Testis (tissue), 3 donors: ENCODE results near the gene CLEC20A. TPM values are rescaled to one million over a fixed set of nuclear protein-coding genes. Genes with fewer than 3 reads are reported as not detected.

ENCODE experiments used
- DNase-seq: peaks from one replicate; pipeline ENCODE4 v3.0.0-alpha.2; 2019
- H3K27ac ChIP-seq, 2 donors: fragments of 200-600 bp; sonication (generic); one replicate each; pipeline ENCODE4 v1.5.1; 2019
- H3K27me3 ChIP-seq: fragments of 200-600 bp; sonication (generic); one replicate; pipeline ENCODE4 v1.5.1; 2019
- H3K36me3 ChIP-seq: fragments of 200-600 bp; sonication (generic); one replicate; pipeline ENCODE4 v1.5.1; 2017; ENCODE audit warnings: low read depth; ENCODE audit errors: missing control alignments
- H3K4me1 ChIP-seq: fragments of 200-600 bp; sonication (generic); one replicate; pipeline ENCODE4 v1.5.1; 2019
- H3K4me3 ChIP-seq, 2 donors: fragments of 200-600 bp; sonication (generic); one replicate each; pipeline ENCODE4 v1.5.1; 2017 to 2019
- H3K9me3 ChIP-seq: fragments of 200-600 bp; sonication (generic); one replicate; pipeline ENCODE4 v1.5.1; 2017
- POLR2A ChIP-seq: fragments of 450-650 bp; IDR thresholded peaks from one replicate; pipeline ENCODE4 v1.6.1; 2017; ENCODE audit warnings: antibody characterized with exemption, mild to moderate bottlenecking, moderate library complexity
- WGBS, 2 donors: methylation state at CpG; one replicate each; pipeline ENCODE4 v1.1.5; 2018; 5-methylcytosine and 5-hydroxymethylcytosine counted together
- intact Hi-C: fragments of 100-400 bp; cut with DNase I; formaldehyde crosslinking; loops from one replicate; pipeline ENCODE4 v1.15.1; 2023; ENCODE audit warnings: low total_unique reads
- polyA plus RNA-seq: library from polyadenylated mRNA; stranded (reverse); fragments of 350-450 nt; fragmentation: Illumina TruSeq; extraction: RNeasy Lipid Tissue Mini Kit (QIAGEN cat#74804); gene quantifications from one replicate; pipeline ENCODE4 v1.2.3, GENCODE V29; 2014; ENCODE audit warnings: low read depth, low replicate concordance; ENCODE audit not compliant: insufficient read depth
- total RNA-seq, 2 donors: library from RNA; depleted of rRNA; stranded (reverse); fragments of >200 nt; gene quantifications; one replicate each; pipeline ENCODE4 v1.2.3, GENCODE V29; 2016
- TF ChIP-seq, protein P1 (sequence below), 3 experiments: fragments of 450-650 bp in 2 of 3; fragments of 200-600 bp in 1 of 3; sonication (generic) in 1 of 3; IDR thresholded peaks; one replicate each; pipeline ENCODE4 v1.5.1; 2016 to 2019; ENCODE audit warnings: antibody characterized with exemption in 3 of 3, mild to moderate bottlenecking in 2 of 3, moderate library complexity in 1 of 3

CLEC20A gene
- total and polyA plus RNA-seq, 3 donors from 2014 or later: 1.1 to 7.5 (median 6.1) TPM

DNA sequence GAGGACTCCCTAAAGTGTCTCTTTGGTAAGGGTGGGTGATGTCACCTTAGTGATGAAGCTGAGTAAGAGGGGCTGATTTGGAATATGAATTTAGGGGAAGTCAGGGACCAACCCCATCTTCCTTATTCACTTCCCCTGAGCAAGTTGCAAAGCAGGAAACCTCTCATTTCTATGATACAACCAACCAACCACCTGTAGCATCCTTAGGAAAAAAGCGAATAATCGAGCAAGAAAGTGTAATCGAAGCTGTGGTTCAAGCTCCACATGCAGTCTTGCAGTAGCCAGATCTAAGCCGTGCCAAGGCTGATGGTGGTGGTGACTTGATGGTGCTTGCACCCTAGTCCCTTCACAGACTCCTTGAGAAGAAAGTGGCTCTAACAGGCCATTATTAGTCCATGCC, 19.3 kb upstream of the CLEC20A start:
- 97 to 98% methylated on average over 4 of the region's 4 CpGs for WGBS, 2 donors
- TF ChIP-seq POLR2A: no peak
- TF ChIP-seq, protein P1, sequence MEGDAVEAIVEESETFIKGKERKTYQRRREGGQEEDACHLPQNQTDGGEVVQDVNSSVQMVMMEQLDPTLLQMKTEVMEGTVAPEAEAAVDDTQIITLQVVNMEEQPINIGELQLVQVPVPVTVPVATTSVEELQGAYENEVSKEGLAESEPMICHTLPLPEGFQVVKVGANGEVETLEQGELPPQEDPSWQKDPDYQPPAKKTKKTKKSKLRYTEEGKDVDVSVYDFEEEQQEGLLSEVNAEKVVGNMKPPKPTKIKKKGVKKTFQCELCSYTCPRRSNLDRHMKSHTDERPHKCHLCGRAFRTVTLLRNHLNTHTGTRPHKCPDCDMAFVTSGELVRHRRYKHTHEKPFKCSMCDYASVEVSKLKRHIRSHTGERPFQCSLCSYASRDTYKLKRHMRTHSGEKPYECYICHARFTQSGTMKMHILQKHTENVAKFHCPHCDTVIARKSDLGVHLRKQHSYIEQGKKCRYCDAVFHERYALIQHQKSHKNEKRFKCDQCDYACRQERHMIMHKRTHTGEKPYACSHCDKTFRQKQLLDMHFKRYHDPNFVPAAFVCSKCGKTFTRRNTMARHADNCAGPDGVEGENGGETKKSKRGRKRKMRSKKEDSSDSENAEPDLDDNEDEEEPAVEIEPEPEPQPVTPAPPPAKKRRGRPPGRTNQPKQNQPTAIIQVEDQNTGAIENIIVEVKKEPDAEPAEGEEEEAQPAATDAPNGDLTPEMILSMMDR (IDR thresholded peaks at IDR 0.05): no peak
- Histone ChIP-seq H3K9me3 (no peaks in the 10 kb centered on the region), H3K36me3 (no peaks in the 10 kb centered on the region), H3K4me3 (no peak overlapping the region), H3K4me1 (no peaks in the 10 kb centered on the region), H3K27ac (no peak overlapping the region), H3K27me3 (no peaks in the 10 kb centered on the region)
- intact Hi-C loops: no loop called here
- no peak for DNase-seq

- no peak for DNase-seq
- Histone ChIP-seq H3K4me3 (no peak overlapping the region), H3K27ac (no peak overlapping the region), H3K27me3 (no peaks in the 10 kb centered on the region), H3K4me1 (peaks cover 3% of the 10 kb centered on the region), H3K36me3 (no peaks in the 10 kb centered on the region), H3K9me3 (no peaks in the 10 kb centered on the region)
- TF ChIP-seq POLR2A: no peak
- 70 to 74% methylated on average over 7 to 14 of the region's 14 CpGs for WGBS, 2 donors
- intact Hi-C loops: no loop called here
Observed at GRCh38 chr1:178513278-178513983, 16.7 kb upstream of the CLEC20A start.

GRCh38 chr1:178512566-178513277, 16.0 kb upstream of the CLEC20A start, which contains the start of gene TEX35:
TSS of gene TEX35 (plus strand) at chr1:178513109. CDS start at chr1:178513189, 80 bp downstream.
- DNase-seq: no peak

GRCh38 chr1:178510155-178510554, 13.4 kb upstream of the CLEC20A start:
- H3K9me3 ChIP-seq: no peaks in the 10 kb centered on the region
- no peak for DNase-seq
- H3K4me3 ChIP-seq: no peak overlapping the region
- H3K27ac ChIP-seq: no peak overlapping the region
- intact Hi-C loops: no loop called here
- TF ChIP-seq POLR2A: no peak
- TF ChIP-seq, protein P1 (IDR thresholded peaks at IDR 0.05): no peak
- peaks cover 3% of the 10 kb centered on the region for H3K4me1 ChIP-seq
- no peaks in the 10 kb centered on the region for H3K27me3 ChIP-seq
- no peaks in the 10 kb centered on the region for H3K36me3 ChIP-seq
- WGBS, 2 donors: 90 to 94% methylated on average over 4 of the region's 4 CpGs

More at GRCh38 chr1:178512566-178513277, 16.0 kb upstream of the CLEC20A start, which contains the start of gene TEX35:
- Histone ChIP-seq H3K36me3 (no peaks in the 10 kb centered on the region), H3K9me3 (no peaks in the 10 kb centered on the region), H3K4me3 (no peak within 1 kb of the TSS), H3K27me3 (no peaks in the 10 kb centered on the region), H3K4me1 (peaks cover 3% of the 10 kb centered on the region), H3K27ac (no peak within 1 kb of the TSS)
- intact Hi-C loops: no loop called here
- no peak for TF ChIP-seq POLR2A
- TF ChIP-seq, protein P1 (IDR thresholded peaks at IDR 0.05): no peak
- 82 to 97% methylated on average over 13 to 19 of the region's 19 CpGs for WGBS, 2 donors

GRCh38 chr1:178509414-178510007, 12.7 kb upstream of the CLEC20A start:
- intact Hi-C loops: no loop called here

More at GRCh38 chr1:178509414-178510007, 12.7 kb upstream of the CLEC20A start:
- no peaks in the 10 kb centered on the region for H3K27me3 ChIP-seq
- no peak for DNase-seq
- WGBS, 2 donors: 56 to 64% methylated on average over 5 of the region's 5 CpGs
- H3K4me3 ChIP-seq: no peak overlapping the region
- H3K4me1 ChIP-seq: peaks cover 3% of the 10 kb centered on the region
- no peaks in the 10 kb centered on the region for H3K36me3 ChIP-seq
- H3K9me3 ChIP-seq: no peaks in the 10 kb centered on the region
- TF ChIP-seq POLR2A: no peak
- TF ChIP-seq, protein P1 (IDR thresholded peaks at IDR 0.05): no peak
- H3K27ac ChIP-seq: no peak overlapping the region
